ENCODE data around the gene SMIM36. TPM values are rescaled to one million over a fixed set of nuclear protein-coding genes. Genes with fewer than 3 reads are reported as not detected.
"Not testable (repeated sequence)": the region's sequence is repeated elsewhere in the genome, so short reads cannot be mapped to it uniquely, and the experiment has no call there.

SMIM36 gene
- total and polyA plus RNA-seq, 11 donors, result not detected

DNA sequence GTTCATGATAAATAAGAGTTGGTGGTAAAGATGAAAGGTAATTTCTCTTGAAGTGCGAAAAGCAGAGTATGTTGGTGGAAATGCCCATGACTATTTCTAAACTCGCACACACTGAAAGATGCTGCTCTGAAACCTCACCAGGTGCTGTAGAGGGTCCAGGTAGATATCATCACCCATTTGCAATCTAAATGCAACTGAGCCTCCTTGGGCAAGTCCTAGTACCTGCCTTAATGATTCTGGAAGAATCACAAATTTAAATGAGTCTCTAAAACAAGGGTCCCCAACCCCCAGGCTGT is 83.7 kb downstream of the SMIM36 start:
- WGBS, 4 donors, result 94 to 97% (median 96%) methylated on average over 2 of the region's 2 CpGs
- Histone ChIP-seq H3K9me3 (no peaks in the 10 kb centered on the region), H3K36me3 (no peaks in the 10 kb centered on the region), H3K27ac (no peak overlapping the region), H3K4me1 (peaks cover 0 to 12% (median 4%) of the 10 kb centered on the region in 12 donors), H3K27me3 (peaks cover 0 to 11% (median 0%) of the 10 kb centered on the region in 9 donors), H3K4me3 (no peak overlapping the region)
- TF ChIP-seq, protein P1, sequence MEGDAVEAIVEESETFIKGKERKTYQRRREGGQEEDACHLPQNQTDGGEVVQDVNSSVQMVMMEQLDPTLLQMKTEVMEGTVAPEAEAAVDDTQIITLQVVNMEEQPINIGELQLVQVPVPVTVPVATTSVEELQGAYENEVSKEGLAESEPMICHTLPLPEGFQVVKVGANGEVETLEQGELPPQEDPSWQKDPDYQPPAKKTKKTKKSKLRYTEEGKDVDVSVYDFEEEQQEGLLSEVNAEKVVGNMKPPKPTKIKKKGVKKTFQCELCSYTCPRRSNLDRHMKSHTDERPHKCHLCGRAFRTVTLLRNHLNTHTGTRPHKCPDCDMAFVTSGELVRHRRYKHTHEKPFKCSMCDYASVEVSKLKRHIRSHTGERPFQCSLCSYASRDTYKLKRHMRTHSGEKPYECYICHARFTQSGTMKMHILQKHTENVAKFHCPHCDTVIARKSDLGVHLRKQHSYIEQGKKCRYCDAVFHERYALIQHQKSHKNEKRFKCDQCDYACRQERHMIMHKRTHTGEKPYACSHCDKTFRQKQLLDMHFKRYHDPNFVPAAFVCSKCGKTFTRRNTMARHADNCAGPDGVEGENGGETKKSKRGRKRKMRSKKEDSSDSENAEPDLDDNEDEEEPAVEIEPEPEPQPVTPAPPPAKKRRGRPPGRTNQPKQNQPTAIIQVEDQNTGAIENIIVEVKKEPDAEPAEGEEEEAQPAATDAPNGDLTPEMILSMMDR (IDR thresholded peaks at IDR 0.05), result no peak
- no peak for TF ChIP-seq POLR2A (IDR thresholded peaks at IDR 0.05)
- DNase-seq, result no peak
- intact Hi-C loops (cut with DNase I), result loop anchor here in 3 of 10 donors (10.0 kb wide), 4 partner anchors 87 to 297 kb away; partner anchors contain the start of genes SMIM36 (in 1 of the 3) and TMEM100 (in 1 of the 3)
- no peak for ATAC-seq

DNA sequence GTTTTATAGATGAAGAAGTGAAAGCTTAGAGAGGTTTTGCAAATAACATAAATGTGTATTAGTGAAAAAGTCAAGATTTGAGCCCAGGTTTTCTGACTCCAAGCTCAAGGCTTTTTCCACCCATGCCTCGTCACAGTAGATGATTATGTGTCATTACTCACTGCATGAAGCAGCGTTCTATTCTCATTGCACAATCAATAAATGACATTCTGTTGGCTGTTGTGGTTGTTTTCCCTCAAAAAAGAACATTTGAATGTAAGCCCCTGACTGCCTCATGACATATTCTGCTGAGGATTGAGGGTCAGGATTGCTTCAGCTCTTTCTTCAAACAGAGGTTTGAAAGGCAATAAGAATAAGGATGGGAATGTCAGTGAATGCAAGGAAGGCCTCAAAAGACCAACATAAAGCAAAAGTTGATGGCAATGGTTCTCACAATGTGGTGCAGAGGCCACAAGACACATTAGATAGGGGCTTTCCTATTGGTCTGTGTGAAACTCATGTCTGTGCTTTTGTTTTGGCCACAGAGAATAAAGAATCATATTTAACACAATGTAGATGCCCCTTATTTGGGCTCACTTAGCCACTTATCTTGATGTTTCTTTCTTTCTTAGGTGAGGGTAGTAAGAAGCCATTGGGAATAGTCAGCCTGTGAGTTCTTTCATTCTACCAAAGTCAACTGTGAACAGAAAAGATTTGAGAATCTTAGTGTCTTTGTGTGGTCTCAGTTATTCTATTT is 84.2 kb downstream of the SMIM36 start:
- Histone ChIP-seq H3K27ac (no peak overlapping the region), H3K4me1 (peaks cover 0 to 18% (median 6%) of the 10 kb centered on the region in 12 donors), H3K4me3 (no peak overlapping the region), H3K36me3 (no peaks in the 10 kb centered on the region), H3K27me3 (peaks cover 0 to 11% (median 0%) of the 10 kb centered on the region in 9 donors), H3K9me3 (no peaks in the 10 kb centered on the region)
- ATAC-seq (no peak), DNase-seq (no peak)
- intact Hi-C loops (cut with DNase I), result loop anchor here in 3 of 10 donors (10.0 kb wide), 4 partner anchors 88 to 298 kb away; partner anchors contain the start of genes SMIM36 (in 1 of the 3) and TMEM100 (in 1 of the 3)
- TF ChIP-seq, protein P1 (IDR thresholded peaks at IDR 0.05), result no peak
- no peak for TF ChIP-seq POLR2A (IDR thresholded peaks at IDR 0.05)
- 68 to 82% (median 74%) methylated on average over 2 of the region's 2 CpGs for WGBS, 4 donors

DNA sequence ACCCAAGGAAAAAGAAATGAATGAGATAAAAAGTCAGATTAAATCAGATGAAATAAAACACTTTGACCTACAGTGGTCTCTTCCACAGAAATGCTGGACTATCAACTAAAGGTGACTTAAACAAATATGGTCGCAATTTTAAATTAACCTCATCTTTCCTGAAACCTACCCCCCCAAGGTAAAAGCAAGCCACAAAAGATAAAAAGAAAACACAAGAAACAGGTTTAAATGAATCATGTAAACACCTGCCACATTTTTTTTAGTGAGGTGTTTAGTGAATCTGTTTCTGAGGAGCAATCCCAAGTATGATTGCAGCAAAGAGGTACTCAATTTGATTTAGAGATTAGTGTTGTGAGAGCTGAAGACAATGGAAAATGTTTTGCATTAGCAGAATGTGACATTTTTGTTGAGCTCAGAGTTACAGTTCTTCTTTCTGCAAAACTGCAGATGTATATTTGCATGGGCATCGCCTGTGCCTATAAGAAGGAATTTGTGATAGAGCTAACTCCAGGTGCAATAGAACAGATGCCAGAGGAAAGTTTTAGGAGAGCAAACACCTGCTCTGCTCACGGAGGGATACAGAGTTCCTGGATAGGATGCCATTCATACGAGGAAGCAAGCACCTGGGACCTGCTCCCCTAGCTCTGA is 86.2 kb downstream of the SMIM36 start:
- Histone ChIP-seq H3K9me3 (no peaks in the 10 kb centered on the region), H3K27ac (no peak overlapping the region), H3K27me3 (peaks cover 0 to 11% (median 0%) of the 10 kb centered on the region in 9 donors), H3K4me1 (peaks cover 0 to 22% (median 10%) of the 10 kb centered on the region in 12 donors), H3K36me3 (no peaks in the 10 kb centered on the region), H3K4me3 (no peak overlapping the region)
- DNase-seq, result no peak
- 65 to 74% (median 71%) methylated on average over 4 of the region's 4 CpGs for WGBS, 4 donors
- TF ChIP-seq, protein P1 (IDR thresholded peaks at IDR 0.05), result no peak
- TF ChIP-seq POLR2A (IDR thresholded peaks at IDR 0.05), result no peak
- ATAC-seq, result no peak
- intact Hi-C loops (cut with DNase I), result loop anchor here in 4 of 10 donors (5.0 to 10.0 kb wide), 6 partner anchors 67 to 300 kb away; partner anchors contain the start of genes SMIM36 (in 2 of the 4) and TMEM100 (in 1 of the 4)

DNA sequence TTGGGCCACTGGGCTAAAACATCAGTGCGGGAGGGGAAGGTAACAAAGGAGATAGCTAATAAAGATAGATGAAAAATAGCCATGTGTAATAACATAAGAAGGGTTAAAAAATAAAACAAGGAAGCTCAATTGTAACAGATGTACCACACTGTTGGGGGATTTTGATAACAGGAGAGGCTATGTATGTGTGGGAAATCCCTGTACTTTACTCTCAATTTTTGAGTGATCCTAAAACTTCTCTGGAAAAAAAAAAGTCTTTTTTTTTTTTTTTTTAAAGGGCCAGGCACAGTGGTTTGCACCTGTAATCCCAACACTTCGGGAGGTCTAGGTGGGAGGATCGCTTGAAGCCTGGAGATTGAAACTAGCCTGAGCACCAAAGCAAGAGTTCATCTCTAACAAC is 87.7 kb downstream of the SMIM36 start:
- peaks cover 0 to 11% (median 0%) of the 10 kb centered on the region in 9 donors for H3K27me3 ChIP-seq
- intact Hi-C loops (cut with DNase I), result loop anchor here in 4 of 10 donors (5.0 to 10.0 kb wide), 6 partner anchors 69 to 301 kb away; partner anchors contain the start of genes SMIM36 (in 2 of the 4) and TMEM100 (in 1 of the 4)
- WGBS, 4 donors, result 64 to 77% (median 70%) methylated on average over 3 of the region's 3 CpGs

DNA sequence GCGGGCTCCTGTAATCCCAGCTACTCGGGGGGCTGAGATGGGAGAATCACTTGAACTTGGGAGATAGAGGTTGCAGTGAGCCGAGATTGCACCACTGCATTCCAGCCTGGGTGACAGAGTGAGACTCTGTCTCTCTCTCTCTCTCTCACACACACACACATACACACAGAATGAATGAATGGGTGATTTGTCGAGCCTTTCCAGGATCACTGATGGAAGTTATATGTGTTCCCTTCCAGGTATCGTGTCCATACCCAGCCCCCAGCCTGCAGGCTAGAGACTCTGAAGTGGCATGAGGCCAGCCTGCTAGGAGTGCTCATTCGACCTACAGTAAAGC is 88.5 kb downstream of the SMIM36 start:
- not testable (repeated sequence) for ATAC-seq
- H3K4me3 ChIP-seq, result peak overlapping the region in 1 of 12 donors; percentile 16

More for the DNA sequence above, 87.7 kb downstream of the SMIM36 start:
- Histone ChIP-seq H3K4me1 (peaks cover 0 to 26% (median 15%) of the 10 kb centered on the region in 12 donors), H3K4me3 (peak overlapping the region in 2 of 12 donors; percentile 16 to 18), H3K36me3 (no peaks in the 10 kb centered on the region), H3K27ac (no peak overlapping the region), H3K9me3 (no peaks in the 10 kb centered on the region)
- TF ChIP-seq POLR2A (IDR thresholded peaks at IDR 0.05), result no peak
- TF ChIP-seq, protein P1 (IDR thresholded peaks at IDR 0.05), result no peak
- no peak for ATAC-seq
- no peak for DNase-seq

More for the DNA sequence above, 88.5 kb downstream of the SMIM36 start:
- not testable (repeated sequence) for H3K27ac ChIP-seq, DNase-seq, H3K36me3 ChIP-seq, H3K9me3 ChIP-seq
- peaks cover 0 to 11% (median 0%) of the 10 kb centered on the region in 9 donors for H3K27me3 ChIP-seq
- WGBS, 4 donors, result 47 to 65% (median 58%) methylated on average over 4 to 6 of the region's 6 CpGs
- intact Hi-C loops (cut with DNase I), result loop anchor here in 4 of 10 donors (5.0 to 10.0 kb wide), 6 partner anchors 70 to 302 kb away; partner anchors contain the start of genes SMIM36 (in 2 of the 4) and TMEM100 (in 1 of the 4)
- H3K4me1 ChIP-seq, result peaks cover 0 to 29% (median 15%) of the 10 kb centered on the region in 12 donors
